H9 (cell line): ENCODE results near the gene PABPN1. TPM values are rescaled to one million over a fixed set of nuclear protein-coding genes. Genes with fewer than 3 reads are reported as not detected.

Source experiments
- DNase-seq: peaks from one replicate; pipeline ENCODE4 v3.0.0-alpha.2; 2017
- H2AFZ ChIP-seq: one replicate; pipeline ENCODE4 v1.6.1; 2013; ENCODE audit warnings: mild to moderate bottlenecking, low read length, control low read depth, moderate library complexity
- H2AK5ac ChIP-seq: 2 replicates; pipeline ENCODE4 v1.6.1; 2013; ENCODE audit warnings: low read length, control low read depth, mixed read lengths; ENCODE audit not compliant: insufficient read length
- H2BK120ac ChIP-seq: one replicate; pipeline ENCODE4 v1.6.1; 2013; ENCODE audit warnings: low read depth, mild to moderate bottlenecking, low read length, control low read depth, inconsistent platforms; ENCODE audit not compliant: poor library complexity, severe bottlenecking
- H2BK12ac ChIP-seq: 2 replicates; pipeline ENCODE4 v1.6.1; 2013; ENCODE audit warnings: low read length, control low read depth, mixed read lengths, low read depth; ENCODE audit not compliant: insufficient read length
- H2BK15ac ChIP-seq: 2 replicates; pipeline ENCODE4 v1.6.1; 2013; ENCODE audit warnings: low read depth, low read length, control low read depth
- H2BK20ac ChIP-seq: one replicate; pipeline ENCODE4 v1.6.1; 2013; ENCODE audit warnings: low read depth, mild to moderate bottlenecking, low read length, control low read depth, inconsistent platforms; ENCODE audit not compliant: poor library complexity, severe bottlenecking
- H2BK5ac ChIP-seq: 2 replicates; pipeline ENCODE4 v1.6.1; 2013; ENCODE audit warnings: low read length, control low read depth, mixed read lengths; ENCODE audit not compliant: insufficient read length
- H3K14ac ChIP-seq: 2 replicates; pipeline ENCODE4 v1.6.1; 2013; ENCODE audit warnings: low read length, control low read depth; ENCODE audit not compliant: insufficient read depth
- H3K18ac ChIP-seq: 2 replicates; pipeline ENCODE4 v1.6.1; 2013; ENCODE audit warnings: low read depth, mild to moderate bottlenecking, mixed read lengths, low read length, control low read depth; ENCODE audit not compliant: insufficient read length
- H3K23ac ChIP-seq: 2 replicates; pipeline ENCODE4 v1.6.1; 2013; ENCODE audit warnings: low read length, control low read depth, mixed read lengths, low read depth; ENCODE audit not compliant: insufficient read length
- H3K23me2 ChIP-seq: 2 replicates; pipeline ENCODE4 v1.6.1; 2013; ENCODE audit warnings: low read depth, mild to moderate bottlenecking, mixed read lengths, low read length, control low read depth; ENCODE audit not compliant: insufficient read length, poor library complexity, severe bottlenecking
- H3K27ac ChIP-seq: 2 replicates; pipeline ENCODE4 v1.5.1; 2013; ENCODE audit warnings: low read length, control low read depth, mixed read lengths, low read depth; ENCODE audit not compliant: insufficient read length
- H3K27me3 ChIP-seq: 2 replicates; pipeline ENCODE4 v1.6.1; 2013; ENCODE audit warnings: low read length, control low read depth, inconsistent platforms; ENCODE audit not compliant: insufficient read depth
- H3K4ac ChIP-seq: 2 replicates; pipeline ENCODE4 v1.6.1; 2013; ENCODE audit warnings: low read depth, mild to moderate bottlenecking, control low read depth, inconsistent platforms, low read length, moderate library complexity
- H3K4me1 ChIP-seq: 2 replicates; pipeline ENCODE4 v1.6.1; 2013; ENCODE audit warnings: low read length, control low read depth, inconsistent platforms; ENCODE audit not compliant: insufficient read depth
- H3K4me2 ChIP-seq: 2 replicates; pipeline ENCODE4 v1.6.1; 2013; ENCODE audit warnings: low read length, control low read depth, mixed read lengths; ENCODE audit not compliant: insufficient read length, insufficient read depth
- H3K56ac ChIP-seq: 2 replicates; pipeline ENCODE4 v1.6.1; 2013; ENCODE audit warnings: low read depth, mild to moderate bottlenecking, mixed read lengths, low read length, control low read depth; ENCODE audit not compliant: insufficient read length
- H3K79me1 ChIP-seq: 2 replicates; pipeline ENCODE4 v1.6.1; 2013; ENCODE audit warnings: low read depth, mild to moderate bottlenecking, moderate library complexity, low read length, control low read depth, inconsistent platforms; ENCODE audit not compliant: insufficient read depth, poor library complexity, severe bottlenecking
- H3K79me2 ChIP-seq: 2 replicates; pipeline ENCODE4 v1.6.1; 2013; ENCODE audit warnings: low read length, control low read depth, inconsistent platforms; ENCODE audit not compliant: insufficient read depth
- H3K9ac ChIP-seq: 2 replicates; pipeline ENCODE4 v1.6.1; 2013; ENCODE audit warnings: low read length, control low read depth, mixed read lengths; ENCODE audit not compliant: insufficient read length; ENCODE audit errors: extremely low read depth
- H3K9me3 ChIP-seq: one replicate; pipeline ENCODE4 v1.6.1; 2013; ENCODE audit warnings: low read depth, low read length, inconsistent platforms; ENCODE audit not compliant: control insufficient read depth
- H3T11ph ChIP-seq: one replicate; pipeline ENCODE4 v1.6.1; 2013; ENCODE audit warnings: mild to moderate bottlenecking, low read length, control low read depth, inconsistent platforms
- H4K20me1 ChIP-seq: one replicate; pipeline ENCODE4 v1.6.1; 2013; ENCODE audit not compliant: control insufficient read depth, insufficient read length, insufficient read depth
- H4K5ac ChIP-seq: 2 replicates; pipeline ENCODE4 v1.6.1; 2013; ENCODE audit warnings: low read depth, mild to moderate bottlenecking, mixed read lengths, low read length, control low read depth; ENCODE audit not compliant: insufficient read length
- H4K8ac ChIP-seq: replicated peaks from 2 replicates; pipeline ENCODE4 v1.6.1; 2013; ENCODE audit warnings: low read length, control low read depth, mixed read lengths, low read depth; ENCODE audit not compliant: insufficient read length
- H4K91ac ChIP-seq: 2 replicates; pipeline ENCODE4 v1.6.1; 2013; ENCODE audit warnings: low read depth, mild to moderate bottlenecking, moderate library complexity, mixed read lengths, low read length, control low read depth; ENCODE audit not compliant: insufficient read length
- H3K27ac Mint-ChIP-seq, 3 experiments: 2 replicates in 2 of 3; 3 replicates in 1 of 3; pipeline ENCODE4 v1.8.0; 2020 to 2021; ENCODE audit warnings: mixed read lengths in 3 of 3, mild to moderate bottlenecking in 1 of 3, moderate library complexity in 1 of 3
- H3K27me3 Mint-ChIP-seq: 2 replicates; pipeline ENCODE4 v1.8.0; 2021; ENCODE audit warnings: low read depth, mild to moderate bottlenecking, moderate library complexity, mixed read lengths
- H3K36me3 Mint-ChIP-seq, 3 experiments: 2 replicates in 2 of 3; 3 replicates in 1 of 3; pipeline ENCODE4 v1.8.0; 2020 to 2021; ENCODE audit warnings: low read depth in 3 of 3, mixed read lengths in 3 of 3; ENCODE audit not compliant: insufficient read depth in 1 of 3
- H3K4me1 Mint-ChIP-seq, 2 experiments: 2 replicates each; pipeline ENCODE4 v1.8.0; 2020; ENCODE audit warnings: mixed read lengths in 2 of 2
- H3K4me3 Mint-ChIP-seq, 2 experiments: 2 replicates in 1 of 2; 3 replicates in 1 of 2; pipeline ENCODE4 v1.8.0; 2020 to 2021; ENCODE audit warnings: mild to moderate bottlenecking in 2 of 2, mixed read lengths in 2 of 2, moderate library complexity in 1 of 2
- H3K9me3 Mint-ChIP-seq, 2 experiments: 2 replicates in 1 of 2; 3 replicates in 1 of 2; pipeline ENCODE4 v1.8.0; 2020; ENCODE audit warnings: mild to moderate bottlenecking in 2 of 2, mixed read lengths in 2 of 2, moderate library complexity in 1 of 2
- CTCF ChIP-seq: fragments of 200-600 bp; sonication (generic); conservative IDR thresholded peaks from 3 replicates; pipeline ENCODE4 v1.8.0; 2021; ENCODE audit warnings: antibody characterized with exemption, mild to moderate bottlenecking
- WGBS: extraction: QIAGEN DNeasy Blood & Tissue Kit; methylation state at CpG from one replicate; pipeline ENCODE4 v1.1.7; 2013; ENCODE audit warnings: missing lambda C conversion rate, low lambda C conversion rate, mixed read lengths; ENCODE audit not compliant: insufficient read length; ENCODE audit errors: extremely low coverage; 5-methylcytosine and 5-hydroxymethylcytosine counted together
- total RNA-seq: library from RNA; stranded (reverse); gene quantifications from 2 replicates; pipeline ENCODE4 v1.2.1, GENCODE V29; 2021

Gene PABPN1
- total RNA-seq, 1 experiment from 2014 or later, result 333 TPM

GRCh38 chr14:23361763-23362162 is 40.5 kb downstream of the PABPN1 start:
- no peak overlapping the region for H3T11ph ChIP-seq
- no peak overlapping the region for H3K14ac ChIP-seq
- H2BK12ac ChIP-seq, result no peak overlapping the region
- H3K79me1 ChIP-seq, result no peaks in the 10 kb centered on the region
- peaks cover 4% of the 10 kb centered on the region; the same call in 1 of the 2 replicates for H3K4me1 ChIP-seq
- H2BK15ac ChIP-seq, result no peak overlapping the region
- no peak overlapping the region for H3K23ac ChIP-seq
- no peak overlapping the region for H2BK20ac ChIP-seq
- H3K27ac ChIP-seq, result no peak overlapping the region
- H3K36me3 Mint-ChIP-seq, result peaks cover 21 to 49% (median 35%) of the 10 kb centered on the region in 3 experiments
- no peak overlapping the region; a peak in 1 of 5 replicates for H3K4me3 Mint-ChIP-seq
- H3K27me3 ChIP-seq, result no peaks in the 10 kb centered on the region
- H4K8ac ChIP-seq, result no peak overlapping the region
- no peak overlapping the region for H3K4me2 ChIP-seq
- H2AFZ ChIP-seq, result no peak overlapping the region
- no peak overlapping the region for H4K5ac ChIP-seq
- no peaks in the 10 kb centered on the region for H3K9me3 ChIP-seq
- H3K9me3 Mint-ChIP-seq, result no peaks in the 10 kb centered on the region; a peak in 1 of 5 replicates
- WGBS, result no CpG with 5 or more reads among the region's 6 CpGs
- DNase-seq, result no peak
- H4K20me1 ChIP-seq, result no peaks in the 10 kb centered on the region
- no peak overlapping the region for H4K91ac ChIP-seq
- peaks cover 26 to 31% of the 10 kb centered on the region in 2 experiments for H3K4me1 Mint-ChIP-seq
- no peak overlapping the region for H2BK120ac ChIP-seq
- H3K23me2 ChIP-seq, result peaks cover 22% of the 10 kb centered on the region
- no peak overlapping the region for H3K4ac ChIP-seq
- peaks cover 5% of the 10 kb centered on the region; the same call in 1 of the 2 replicates for H3K27me3 Mint-ChIP-seq
- H3K79me2 ChIP-seq, result no peaks in the 10 kb centered on the region
- H3K9ac ChIP-seq, result no peak overlapping the region
- no peak overlapping the region for H3K27ac Mint-ChIP-seq
- TF ChIP-seq CTCF, result no peak
- no peak overlapping the region for H3K56ac ChIP-seq
- H3K18ac ChIP-seq, result no peak overlapping the region
- no peak overlapping the region for H2AK5ac ChIP-seq
- H2BK5ac ChIP-seq, result no peak overlapping the region
